Nephron progenitor cell (in vitro differentiated cells): Measurements from ENCODE around the gene BOLL.
"Not testable (repeated sequence)": the region's sequence is repeated elsewhere in the genome, so short reads cannot be mapped to it uniquely, and the experiment has no call there.

ENCODE experiments used
- DNase-seq: peaks from one replicate; pipeline ENCODE4 v3.0.0; 2021
- H3K27ac Mint-ChIP-seq: 2 replicates; pipeline ENCODE4 v1.8.0; 2021; ENCODE audit warnings: mild to moderate bottlenecking, moderate library complexity, mixed read lengths
- H3K27me3 Mint-ChIP-seq: 2 replicates; pipeline ENCODE4 v1.8.0; 2021; ENCODE audit warnings: mild to moderate bottlenecking, low read depth, mixed read lengths; ENCODE audit not compliant: poor library complexity
- H3K36me3 Mint-ChIP-seq: 2 replicates; pipeline ENCODE4 v1.8.0; 2021; ENCODE audit warnings: low read depth, mixed read lengths
- H3K4me1 Mint-ChIP-seq: 2 replicates; pipeline ENCODE4 v1.8.0; 2021; ENCODE audit warnings: mixed read lengths
- H3K4me3 Mint-ChIP-seq: 2 replicates; pipeline ENCODE4 v1.8.0; 2021; ENCODE audit warnings: mild to moderate bottlenecking, moderate library complexity, mixed read lengths
- H3K9me3 Mint-ChIP-seq: 2 replicates; pipeline ENCODE4 v1.8.0; 2021; ENCODE audit warnings: mild to moderate bottlenecking, moderate library complexity, mixed read lengths
- CTCF ChIP-seq: fragments of 200-600 bp; sonication (generic); IDR thresholded peaks from 2 replicates; pipeline ENCODE4 v1.5.0; 2021; ENCODE audit warnings: antibody characterized with exemption

The BOLL gene

GRCh38 chr2:197705121-197705911, 79.8 kb downstream of the BOLL start, which contains the start of gene MARS2:
TSS of gene MARS2 (plus strand) at chr2:197705369. CDS start at chr2:197705406, 37 bp downstream.
- Mint-ChIP-seq H3K9me3 (peaks cover 8% of the 10 kb centered on the region), H3K27ac (peak within 1 kb of the TSS; percentile 86), H3K4me1 (peaks cover 48% of the 10 kb centered on the region), H3K36me3 (peaks cover 17% of the 10 kb centered on the region), H3K4me3 (peak within 1 kb of the TSS; percentile 91), H3K27me3 (peaks cover 6% of the 10 kb centered on the region)
- no peak for TF ChIP-seq CTCF
- peak; percentile 94 for DNase-seq

- Mint-ChIP-seq H3K4me1 (peaks cover 42% of the 10 kb centered on the region), H3K4me3 (peak overlapping the region; percentile 86), H3K27ac (peak overlapping the region; percentile 29), H3K9me3 (peaks cover 13% of the 10 kb centered on the region), H3K36me3 (peaks cover 9% of the 10 kb centered on the region), H3K27me3 (peaks cover 6% of the 10 kb centered on the region)
- no peak for TF ChIP-seq CTCF
- DNase-seq: no peak
Measured at GRCh38 chr2:197704434-197705120, 80.5 kb downstream of the BOLL start.

GRCh38 chr2:197700960-197701359, 84.2 kb downstream of the BOLL start:
- peaks cover 6% of the 10 kb centered on the region for H3K27me3 Mint-ChIP-seq
- H3K4me1 Mint-ChIP-seq: peaks cover 7% of the 10 kb centered on the region
- TF ChIP-seq CTCF: no peak
- peaks cover 16% of the 10 kb centered on the region for H3K36me3 Mint-ChIP-seq
- peaks cover 27% of the 10 kb centered on the region for H3K9me3 Mint-ChIP-seq
- H3K27ac Mint-ChIP-seq: no peak overlapping the region
- H3K4me3 Mint-ChIP-seq: no peak overlapping the region
- no peak for DNase-seq

- H3K27me3 Mint-ChIP-seq, H3K27ac Mint-ChIP-seq, H3K4me3 Mint-ChIP-seq, H3K4me1 Mint-ChIP-seq, DNase-seq: not testable (repeated sequence)
- peaks cover 33% of the 10 kb centered on the region for H3K9me3 Mint-ChIP-seq
- peaks cover 21% of the 10 kb centered on the region for H3K36me3 Mint-ChIP-seq
Measured at GRCh38 chr2:197699724-197700123, 85.4 kb downstream of the BOLL start.

- peaks cover 49% of the 10 kb centered on the region for H3K9me3 Mint-ChIP-seq
- DNase-seq, H3K4me3 Mint-ChIP-seq, H3K4me1 Mint-ChIP-seq, H3K27me3 Mint-ChIP-seq, H3K27ac Mint-ChIP-seq: not testable (repeated sequence)
- peaks cover 31% of the 10 kb centered on the region for H3K36me3 Mint-ChIP-seq
Measured at GRCh38 chr2:197696571-197696970, 88.5 kb downstream of the BOLL start.

GRCh38 chr2:197695971-197696370, 89.1 kb downstream of the BOLL start:
- H3K27ac Mint-ChIP-seq, H3K4me1 Mint-ChIP-seq, DNase-seq, H3K27me3 Mint-ChIP-seq, H3K4me3 Mint-ChIP-seq: not testable (repeated sequence)
- Mint-ChIP-seq H3K9me3 (peaks cover 47% of the 10 kb centered on the region), H3K36me3 (peaks cover 29% of the 10 kb centered on the region)

- DNase-seq, H3K4me1 Mint-ChIP-seq, H3K4me3 Mint-ChIP-seq, H3K27ac Mint-ChIP-seq, H3K27me3 Mint-ChIP-seq: not testable (repeated sequence)
- H3K36me3 Mint-ChIP-seq: peaks cover 24% of the 10 kb centered on the region
- H3K9me3 Mint-ChIP-seq: peaks cover 45% of the 10 kb centered on the region
Measured at GRCh38 chr2:197695206-197695605, 89.9 kb downstream of the BOLL start.
